Skin of body (tissue), 3 donors: ENCODE results near the gene ITIH4. TPM values are rescaled to one million over a fixed set of nuclear protein-coding genes. Genes with fewer than 3 reads are reported as not detected.

Experiments
- DNase-seq: peaks from one replicate; lab custom pipeline; 2025; lab: John Stamatoyannopoulos, UW
- small RNA-seq: library from RNA; depleted of rRNA; stranded (forward); fragments of <200 nt; gene quantifications from one replicate; pipeline ENCODE3, GENCODE V24; 2014; ENCODE audit warnings: low replicate concordance
- total RNA-seq: library from RNA; depleted of rRNA; stranded (reverse); fragments of >200 nt; gene quantifications from one replicate; pipeline ENCODE4 v1.2.3, GENCODE V29; 2014

Gene ITIH4
- total RNA-seq, 1 donor from 2014 or later = 4.6 TPM

GRCh38 chr3:52770496-52771333 is 59.8 kb downstream of the ITIH4 start, which contains the start of gene NEK4:
Gene NEK4 (minus strand): TSS chr3:52770940. CDS start chr3:52770746, 194 bp downstream.
- DNase-seq = peak; percentile 69

- DNase-seq = no peak
Observed at GRCh38 chr3:52769786-52770455, 60.6 kb downstream of the ITIH4 start.

GRCh38 chr3:52763466-52763865 is 67.0 kb downstream of the ITIH4 start:
- no peak for DNase-seq

Small RNAs within 50 kb of the gene (small RNA-seq; reads per million reads assigned to genes)
- gene MIR8064 (not detected), gene MUSTN1 (not detected)

Other genes with a start within 250 kb of the ITIH4 start
- 83.4 TPM for gene PBRM1, start 144.8 kb downstream of the ITIH4 start, total RNA-seq
- gene GNL3, start 144.6 kb downstream of the ITIH4 start, total RNA-seq = 109 TPM
- gene GLT8D1, start 124.9 kb downstream of the ITIH4 start, total RNA-seq = 86.9 TPM
- 40.1 TPM for gene SPCS1, start 124.6 kb downstream of the ITIH4 start, total RNA-seq
- 18.3 TPM for gene NEK4, start 59.7 kb downstream of the ITIH4 start, total RNA-seq
- 1.3 TPM for gene ITIH1, start 53.1 kb downstream of the ITIH4 start, total RNA-seq
- 0.49 TPM for gene ITIH3, start 35.9 kb downstream of the ITIH4 start, total RNA-seq
- gene MUSTN1, start 4.3 kb upstream of the ITIH4 start, total RNA-seq = 9.6 TPM
- 8.7 TPM for gene STIMATE, start 66.9 kb upstream of the ITIH4 start, total RNA-seq
- 13.2 TPM for gene SFMBT1, start 215.4 kb upstream of the ITIH4 start, total RNA-seq